Stimulated activated naive CD4-positive, alpha-beta T cell treated with Interleukin-2 at 50 U/mL for 16 hours (primary cell): ENCODE data around the gene EPB42.
"Not testable (repeated sequence)": the region's sequence is repeated elsewhere in the genome, so short reads cannot be mapped to it uniquely, and the experiment has no call there.

Experiments used
- DNase-seq: peaks from one replicate; lab custom pipeline; 2025; lab: John Stamatoyannopoulos, UW

The EPB42 gene

DNA sequence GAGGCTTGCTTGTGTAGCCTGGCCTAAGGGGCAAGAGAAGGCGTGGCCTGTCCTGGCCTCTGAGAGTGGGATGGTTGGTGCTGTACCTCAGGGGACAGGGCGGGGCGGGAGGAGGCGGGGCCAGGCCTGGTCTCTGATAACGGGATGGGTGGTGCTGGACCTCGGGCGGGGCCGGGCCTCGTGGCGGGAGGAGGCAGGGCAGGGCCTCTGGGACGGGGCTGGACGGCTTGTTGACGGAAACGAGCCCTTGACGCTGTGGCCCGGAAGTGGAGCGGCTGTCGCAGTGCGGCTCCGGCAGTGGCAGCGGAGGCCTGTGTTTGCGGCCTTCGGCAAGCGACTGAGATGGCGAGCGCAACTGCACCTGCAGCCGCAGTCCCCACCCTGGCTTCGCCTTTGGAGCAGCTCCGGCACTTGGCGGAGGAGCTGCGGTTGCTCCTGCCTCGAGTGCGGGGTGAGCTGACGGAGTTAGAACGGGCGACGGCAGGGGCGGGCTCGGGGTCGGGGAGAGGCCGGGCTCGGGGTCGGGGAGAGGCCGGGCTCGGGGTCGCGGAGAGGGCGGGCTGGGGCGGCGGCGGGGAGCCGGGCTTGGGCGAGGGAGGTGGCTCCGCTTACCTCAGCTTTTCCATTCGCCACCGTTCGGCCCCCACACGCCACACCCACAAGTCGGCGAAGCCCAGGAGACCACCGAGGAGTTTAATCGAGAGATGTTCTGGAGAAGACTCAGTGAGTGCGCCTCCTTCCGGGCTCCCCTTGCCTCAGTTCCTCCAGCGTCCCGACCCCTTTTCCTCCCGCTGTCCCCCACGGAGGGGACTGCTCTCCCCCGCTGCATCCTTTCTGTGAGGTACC lies 35.4 kb downstream of the EPB42 start, which contains the start of gene CCNDBP1:
Gene CCNDBP1 (plus strand): TSS at position 247 of the 846 bp plus-strand sequence. CDS start 96 bp downstream, at position 343.
- DNase-seq = peak; percentile 88

GRCh38 chr15:43184407-43185124 lies 36.3 kb downstream of the EPB42 start:
- no peak for DNase-seq

GRCh38 chr15:43183270-43183669 lies 37.5 kb downstream of the EPB42 start:
- no peak for DNase-seq

GRCh38 chr15:43177147-43177546 lies 43.7 kb downstream of the EPB42 start:
- not testable (repeated sequence) for DNase-seq

GRCh38 chr15:43175656-43176309 lies 45.0 kb downstream of the EPB42 start:
- not testable (repeated sequence) for DNase-seq

DNA sequence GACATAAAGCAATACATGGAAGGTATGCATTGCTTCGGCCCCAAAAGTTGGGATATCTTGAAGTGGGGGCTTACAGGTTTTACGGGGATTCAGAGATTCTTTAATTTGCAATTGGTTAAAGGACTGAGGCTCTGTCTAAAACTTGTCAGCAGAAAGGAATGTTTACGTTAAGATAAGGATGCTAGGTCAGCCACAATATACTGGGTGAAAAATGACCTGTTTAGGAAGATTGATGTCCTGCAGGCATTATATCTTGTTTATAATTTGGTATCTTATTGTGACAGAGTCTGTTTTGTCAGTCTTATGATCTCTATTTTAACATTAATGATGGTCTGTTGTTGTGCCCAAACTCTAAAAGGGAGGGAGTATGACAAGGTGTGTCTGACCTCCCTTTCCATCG lies 50.9 kb downstream of the EPB42 start:
- DNase-seq = no peak

DNA sequence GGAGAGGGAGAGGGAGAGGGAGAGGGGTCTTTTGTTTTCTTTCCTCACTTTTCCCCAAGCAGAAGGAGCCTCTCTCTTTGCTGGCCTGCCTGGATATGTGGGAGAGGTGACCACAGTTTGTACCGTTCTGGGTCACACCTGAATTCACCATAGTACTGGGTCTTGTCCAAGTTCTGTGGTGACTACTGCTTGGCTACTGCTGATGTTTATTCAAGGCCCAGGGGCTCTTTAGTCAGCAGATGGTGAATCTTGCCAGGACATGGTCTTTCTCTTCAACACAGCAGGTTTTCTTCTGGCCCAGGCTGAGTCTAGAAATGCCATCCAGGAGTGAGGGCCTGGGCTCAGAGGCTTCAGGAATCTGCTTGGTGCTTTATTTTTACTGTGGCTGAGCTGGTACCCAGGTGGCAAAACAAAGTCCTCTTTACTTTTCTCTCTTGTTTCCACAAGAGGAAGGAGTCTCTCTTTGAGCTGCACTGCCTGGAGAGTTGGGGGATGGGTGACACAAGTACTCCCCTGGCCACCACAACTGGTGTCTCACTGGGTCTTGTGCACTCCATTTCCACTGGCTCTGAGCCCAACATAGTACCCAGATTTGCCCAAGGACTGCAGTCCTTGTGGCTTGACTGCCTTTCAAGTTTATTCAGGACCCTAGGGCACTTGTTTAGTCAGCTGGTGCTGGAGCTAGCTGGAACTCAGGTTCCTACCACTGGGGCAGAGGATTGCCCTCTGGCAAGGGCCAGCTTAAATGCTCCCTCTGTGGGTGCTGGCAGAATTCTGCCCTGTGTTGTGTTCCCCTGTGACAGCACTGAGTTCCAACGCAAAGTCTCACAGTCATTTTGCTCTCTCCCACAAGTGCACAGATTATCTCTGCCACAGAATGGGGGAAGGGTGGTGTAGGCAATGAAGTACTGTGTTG lies 52.4 kb downstream of the EPB42 start:
- no peak for DNase-seq

GRCh38 chr15:43167261-43167660 lies 53.6 kb downstream of the EPB42 start:
- DNase-seq = not testable (repeated sequence)

DNA sequence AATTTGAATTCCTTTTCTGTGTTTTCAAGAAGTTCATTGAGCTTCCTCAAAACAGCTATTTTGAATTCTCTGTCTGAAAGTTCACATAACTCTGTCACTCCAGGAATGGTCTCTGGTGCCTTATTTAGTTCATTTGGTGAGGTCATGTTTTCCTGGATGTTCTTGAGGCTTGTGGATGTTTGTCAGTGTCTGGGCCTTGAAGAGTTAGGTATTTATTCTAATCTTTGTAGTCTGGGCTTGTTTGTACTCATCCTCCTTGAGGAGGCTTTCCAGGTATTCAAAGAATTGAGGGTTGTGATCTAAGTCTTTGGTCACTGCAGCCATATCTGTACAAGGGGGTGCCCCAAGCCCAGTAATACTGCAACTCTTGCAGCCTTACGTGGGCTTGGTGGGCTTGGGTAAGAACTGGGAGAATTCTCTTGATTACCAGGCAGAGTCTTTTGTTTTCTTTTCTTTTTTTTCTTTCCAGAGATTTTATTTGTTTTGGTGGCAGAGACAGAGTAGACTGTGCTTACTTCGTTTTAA lies 55.0 kb downstream of the EPB42 start:
- DNase-seq = no peak

DNA sequence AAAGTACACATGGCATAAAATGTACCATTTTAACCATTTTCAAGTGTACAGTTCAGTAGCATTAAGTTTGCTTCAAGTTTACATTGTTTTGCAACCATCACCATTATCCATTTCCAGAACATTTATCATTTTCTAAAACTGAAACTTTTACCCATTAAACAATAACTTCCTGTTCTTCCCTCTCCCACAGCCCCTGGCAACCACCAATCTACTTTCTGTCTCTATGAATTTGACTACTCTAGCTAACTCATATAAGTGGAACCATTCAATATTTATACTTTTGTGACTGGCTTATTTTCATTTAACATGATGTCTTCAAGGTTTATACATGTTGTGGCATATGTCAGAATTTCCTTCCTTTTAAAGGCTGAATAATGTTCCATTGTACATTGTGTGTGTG lies 67.5 kb downstream of the EPB42 start:
- DNase-seq = no peak

DNA sequence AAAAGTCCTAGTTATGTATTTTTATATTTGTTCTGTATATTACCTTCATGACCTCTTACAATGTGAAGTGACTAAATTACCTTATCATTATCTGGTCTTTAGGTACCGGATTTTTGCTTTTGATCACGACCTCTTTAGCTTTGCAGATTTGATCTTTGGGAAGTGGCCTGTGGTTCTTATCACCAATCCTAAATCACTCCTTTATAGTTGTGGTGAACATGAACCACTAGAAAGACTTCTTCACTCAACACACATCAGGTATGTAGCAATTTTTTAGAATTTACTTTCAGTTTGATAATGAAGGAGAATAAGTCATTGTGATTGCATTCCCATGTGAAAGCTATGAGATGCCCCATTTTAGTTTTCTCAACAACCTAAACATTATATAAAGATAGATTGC lies 69.1 kb downstream of the EPB42 start:
- DNase-seq = no peak

- no peak for DNase-seq
These were observed 70.5 kb downstream of the EPB42 start for GRCh38 chr15:43150191-43150929.
